ENCODE results near the gene ACSS2. TPM values are rescaled to one million over a fixed set of nuclear protein-coding genes. Genes with fewer than 3 reads are reported as not detected.

The ACSS2 gene
- total RNA-seq, 1 donor from 2014 or later: 146 TPM

DNA sequence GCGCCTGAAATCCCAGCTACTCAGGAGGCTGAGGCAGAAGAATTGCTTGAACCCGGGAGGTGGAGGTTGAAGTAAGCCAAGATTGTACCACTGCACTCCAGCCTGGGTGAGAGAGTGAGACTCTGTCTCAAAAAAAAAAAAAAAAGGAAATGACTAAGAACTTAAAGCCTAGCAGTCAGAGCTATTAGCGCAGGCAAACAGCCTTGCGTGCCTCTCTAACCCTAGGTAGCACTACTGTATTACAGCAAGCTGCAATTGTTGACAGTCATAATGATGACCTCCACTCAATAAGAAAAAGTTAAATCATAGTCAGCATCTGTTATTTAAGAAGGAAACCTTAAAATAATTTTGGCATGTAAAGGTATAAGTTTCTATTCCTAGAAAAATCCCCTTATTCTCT, 64.8 kb downstream of the ACSS2 start:
- intact Hi-C loops (cut with DNase I): no loop called here
- Histone ChIP-seq H3K9me3 (no peaks in the 10 kb centered on the region), H3K36me3 (peaks cover 31% of the 10 kb centered on the region), H3K27ac (no peak overlapping the region), H3K4me3 (no peak overlapping the region), H3K27me3 (no peaks in the 10 kb centered on the region), H3K4me1 (peaks cover 8% of the 10 kb centered on the region)
- DNase-seq: no peak
- ATAC-seq: no peak
- TF ChIP-seq, protein P1, sequence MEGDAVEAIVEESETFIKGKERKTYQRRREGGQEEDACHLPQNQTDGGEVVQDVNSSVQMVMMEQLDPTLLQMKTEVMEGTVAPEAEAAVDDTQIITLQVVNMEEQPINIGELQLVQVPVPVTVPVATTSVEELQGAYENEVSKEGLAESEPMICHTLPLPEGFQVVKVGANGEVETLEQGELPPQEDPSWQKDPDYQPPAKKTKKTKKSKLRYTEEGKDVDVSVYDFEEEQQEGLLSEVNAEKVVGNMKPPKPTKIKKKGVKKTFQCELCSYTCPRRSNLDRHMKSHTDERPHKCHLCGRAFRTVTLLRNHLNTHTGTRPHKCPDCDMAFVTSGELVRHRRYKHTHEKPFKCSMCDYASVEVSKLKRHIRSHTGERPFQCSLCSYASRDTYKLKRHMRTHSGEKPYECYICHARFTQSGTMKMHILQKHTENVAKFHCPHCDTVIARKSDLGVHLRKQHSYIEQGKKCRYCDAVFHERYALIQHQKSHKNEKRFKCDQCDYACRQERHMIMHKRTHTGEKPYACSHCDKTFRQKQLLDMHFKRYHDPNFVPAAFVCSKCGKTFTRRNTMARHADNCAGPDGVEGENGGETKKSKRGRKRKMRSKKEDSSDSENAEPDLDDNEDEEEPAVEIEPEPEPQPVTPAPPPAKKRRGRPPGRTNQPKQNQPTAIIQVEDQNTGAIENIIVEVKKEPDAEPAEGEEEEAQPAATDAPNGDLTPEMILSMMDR (IDR thresholded peaks at IDR 0.05): no peak

DNA sequence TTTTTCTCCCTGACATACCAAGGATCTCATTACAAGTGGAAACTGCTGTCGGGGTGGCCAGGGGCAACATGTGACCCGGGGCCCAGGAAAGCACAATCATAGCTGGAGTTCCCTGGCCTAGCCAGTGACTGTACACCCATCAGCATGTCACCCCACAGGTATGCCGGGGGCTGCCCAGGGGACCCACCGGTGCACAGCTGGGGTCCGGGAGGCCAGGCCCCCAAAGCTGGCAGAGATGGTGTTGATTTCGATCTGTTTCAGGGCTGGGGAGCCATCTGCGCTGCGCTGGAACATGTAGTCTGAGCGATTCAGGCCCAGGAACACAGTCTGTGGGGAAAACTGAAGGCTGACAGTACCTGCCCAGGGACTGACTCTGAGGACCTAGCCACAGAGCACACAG, 65.9 kb downstream of the ACSS2 start:
- intact Hi-C loops (cut with DNase I): no loop called here
- no peaks in the 10 kb centered on the region for H3K27me3 ChIP-seq
- TF ChIP-seq, protein P1 (IDR thresholded peaks at IDR 0.05): no peak
- H3K27ac ChIP-seq: no peak overlapping the region
- no peak overlapping the region for H3K4me3 ChIP-seq
- no peak for ATAC-seq
- H3K9me3 ChIP-seq: no peaks in the 10 kb centered on the region
- peaks cover 8% of the 10 kb centered on the region for H3K4me1 ChIP-seq
- H3K36me3 ChIP-seq: peaks cover 31% of the 10 kb centered on the region
- DNase-seq: no peak

DNA sequence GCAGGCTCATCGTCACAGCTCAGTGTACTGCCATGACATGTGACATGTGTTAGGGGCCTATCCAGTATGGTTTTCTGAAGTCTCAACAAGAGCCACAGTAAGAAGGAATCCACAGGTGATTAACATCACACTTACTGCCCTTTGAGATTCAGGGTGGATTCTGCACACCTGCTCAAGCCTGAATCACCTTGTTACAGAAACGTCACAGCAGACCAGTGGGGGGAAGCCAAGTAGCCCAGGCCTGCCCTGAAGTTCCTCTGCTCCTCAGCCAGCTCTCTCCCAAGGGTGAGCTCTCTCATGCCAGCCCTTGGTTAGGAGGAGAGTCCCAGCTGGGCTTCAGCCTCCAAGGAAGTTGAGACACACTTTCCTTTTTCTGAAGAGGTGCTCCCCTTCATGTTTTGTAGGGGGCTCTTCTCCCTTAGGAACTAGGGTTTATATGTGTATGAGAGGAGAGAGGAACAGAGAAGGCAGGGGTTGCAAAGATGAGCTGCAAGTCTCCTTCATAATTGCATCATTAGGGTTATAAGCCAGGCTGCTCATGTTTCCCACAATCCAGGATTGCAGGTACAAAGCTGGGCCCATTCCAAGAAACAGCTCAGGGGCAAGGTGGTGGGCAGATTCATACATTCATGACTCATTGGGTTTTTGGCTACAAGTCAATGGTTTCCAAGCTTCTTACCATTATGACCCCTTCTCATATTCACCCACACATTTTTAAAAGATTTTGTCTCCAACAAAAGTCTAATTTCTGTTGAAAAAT, 67.6 kb downstream of the ACSS2 start:
- Histone ChIP-seq H3K9me3 (no peaks in the 10 kb centered on the region), H3K27ac (no peak overlapping the region), H3K27me3 (no peaks in the 10 kb centered on the region), H3K36me3 (peaks cover 31% of the 10 kb centered on the region), H3K4me3 (no peak overlapping the region), H3K4me1 (peaks cover under 1% of the 10 kb centered on the region)
- no peak for DNase-seq
- intact Hi-C loops (cut with DNase I): no loop called here
- TF ChIP-seq, protein P1 (IDR thresholded peaks at IDR 0.05): no peak
- no peak for ATAC-seq

DNA sequence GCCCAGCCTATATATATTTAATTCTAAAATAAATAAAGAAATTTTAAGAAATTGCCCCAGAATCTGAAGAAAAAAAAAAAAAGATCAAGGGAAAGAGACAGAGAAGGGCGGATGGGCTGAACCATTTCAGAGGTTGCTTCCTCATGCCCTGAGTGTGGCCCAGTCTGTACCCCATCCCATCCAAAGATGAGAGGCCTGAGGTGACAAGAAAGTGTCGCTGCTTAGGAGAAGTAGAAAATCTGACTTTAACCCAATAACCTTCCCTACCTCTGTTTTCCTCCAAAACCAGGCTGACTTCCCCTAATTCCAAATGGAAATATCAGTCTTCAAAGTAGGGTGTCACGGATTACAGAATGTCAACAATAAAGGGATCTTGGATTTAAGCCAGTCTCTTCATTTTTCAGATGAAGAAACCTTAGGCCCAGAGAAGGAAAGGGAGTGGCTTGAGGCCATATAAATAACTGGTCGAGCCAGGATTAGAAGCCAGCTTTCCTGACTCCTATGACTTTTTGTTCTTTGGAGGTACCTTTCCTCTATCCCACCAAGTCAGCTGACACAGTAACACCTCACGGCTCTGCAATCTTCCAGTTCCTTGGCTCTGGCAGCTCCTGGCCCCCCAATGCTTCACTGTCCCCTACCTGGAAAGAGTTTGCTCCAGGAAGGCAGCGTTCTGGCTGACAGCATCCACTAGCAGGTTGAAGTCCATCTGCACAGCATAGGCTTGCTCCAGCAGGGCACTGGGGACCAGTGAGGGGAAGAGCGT, 69.1 kb downstream of the ACSS2 start:
- H3K27me3 ChIP-seq: no peaks in the 10 kb centered on the region
- H3K36me3 ChIP-seq: peaks cover 36% of the 10 kb centered on the region
- intact Hi-C loops (cut with DNase I): no loop called here
- H3K27ac ChIP-seq: peak overlapping the region; percentile 24
- DNase-seq (no peak), ATAC-seq (no peak)
- H3K4me3 ChIP-seq: no peak overlapping the region
- TF ChIP-seq, protein P1 (IDR thresholded peaks at IDR 0.05): no peak
- H3K9me3 ChIP-seq: no peaks in the 10 kb centered on the region
- no peaks in the 10 kb centered on the region for H3K4me1 ChIP-seq

DNA sequence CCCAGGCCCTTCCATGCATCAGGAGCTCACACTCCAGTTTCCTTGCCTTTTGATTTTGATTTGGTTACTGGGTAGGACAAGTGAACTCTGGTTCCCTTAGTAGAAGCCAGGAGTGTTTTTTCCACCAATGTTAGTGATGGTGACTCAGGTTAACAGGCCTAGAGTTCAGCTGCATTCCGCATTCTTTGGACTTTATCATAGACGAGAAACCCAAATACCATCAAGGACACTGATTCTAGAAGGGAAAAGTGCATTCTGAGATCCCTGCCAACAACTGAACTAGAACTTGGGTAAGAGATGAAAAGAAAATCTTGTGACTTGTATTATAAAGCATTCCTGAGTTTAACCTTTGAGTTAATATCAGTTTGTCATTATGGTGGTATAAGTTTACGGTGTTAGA, 70.2 kb downstream of the ACSS2 start:
- Histone ChIP-seq H3K27ac (no peak overlapping the region), H3K36me3 (peaks cover 32% of the 10 kb centered on the region)
- intact Hi-C loops (cut with DNase I): no loop called here

More for the DNA sequence above, 70.2 kb downstream of the ACSS2 start:
- DNase-seq (no peak), ATAC-seq (no peak)
- Histone ChIP-seq H3K4me3 (no peak overlapping the region), H3K4me1 (no peaks in the 10 kb centered on the region), H3K9me3 (no peaks in the 10 kb centered on the region), H3K27me3 (no peaks in the 10 kb centered on the region)
- TF ChIP-seq, protein P1 (IDR thresholded peaks at IDR 0.05): no peak

All from upper lobe of right lung (tissue), 1 donor.